LoVo (cell line): ENCODE results near the gene FFAR1.
"Not testable (repeated sequence)": the region's sequence is repeated elsewhere in the genome, so short reads cannot be mapped to it uniquely, and the experiment has no call there.

Experiments
- DNase-seq: peaks from one replicate; pipeline ENCODE4 v3.0.0-alpha.2; 2016; ENCODE audit warnings: low spot score

FFAR1 gene

GRCh38 chr19:35341565-35342225 is 6.0 kb upstream of the FFAR1 start:
- no peak for DNase-seq

GRCh38 chr19:35342430-35342829 is 5.3 kb upstream of the FFAR1 start:
- no peak for DNase-seq

DNA sequence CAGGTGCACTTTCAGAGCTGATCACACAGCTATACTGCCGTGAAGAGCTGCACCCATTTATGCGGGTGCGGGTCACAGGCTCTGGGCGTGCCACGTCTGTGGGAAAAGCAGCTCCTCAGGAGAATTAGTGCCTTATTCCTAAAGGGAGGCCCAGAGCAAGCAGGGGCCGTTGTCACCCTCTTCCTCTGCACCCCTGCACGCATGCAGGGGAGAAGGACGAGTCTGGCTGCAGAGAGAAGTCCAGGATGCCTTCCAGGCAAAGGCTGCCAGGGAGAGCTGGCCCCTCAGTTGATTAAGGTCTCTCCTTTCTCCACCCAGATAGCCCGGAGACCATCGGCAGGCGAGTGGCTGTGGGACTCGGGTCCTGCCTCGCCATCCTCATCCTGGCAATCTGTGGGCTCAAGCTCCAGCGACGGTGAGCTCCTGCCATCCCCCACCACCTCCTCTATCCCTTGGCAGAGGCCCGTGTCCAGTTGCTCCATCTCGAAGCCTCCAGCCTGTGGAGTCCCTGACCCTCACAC is 3.1 kb upstream of the FFAR1 start:
- DNase-seq: no peak

DNA sequence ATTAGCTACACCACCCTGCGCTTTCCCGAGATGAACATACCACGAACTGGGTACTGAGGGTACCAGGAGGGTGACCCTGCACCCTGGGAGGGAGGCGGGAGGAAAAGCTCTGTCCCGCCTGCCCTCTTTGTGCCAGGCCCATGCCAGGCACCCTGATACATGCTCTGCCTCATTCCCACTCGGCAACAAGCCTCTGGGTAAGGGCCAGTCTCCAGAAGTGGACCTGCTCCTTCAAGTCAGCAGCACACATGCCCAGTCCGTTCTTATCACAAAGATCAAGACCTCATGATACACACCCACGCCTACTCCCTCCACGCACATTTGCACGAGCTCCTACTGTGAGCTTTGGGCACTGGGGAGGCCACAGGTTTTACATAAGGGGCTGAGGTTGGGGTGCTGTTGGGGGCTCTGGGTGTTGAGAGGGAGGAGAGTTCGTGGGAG is 2.0 kb upstream of the FFAR1 start:
- no peak for DNase-seq

- DNase-seq: no peak
Measured at GRCh38 chr19:35346193-35347052, 1.3 kb upstream of the FFAR1 start.

DNA sequence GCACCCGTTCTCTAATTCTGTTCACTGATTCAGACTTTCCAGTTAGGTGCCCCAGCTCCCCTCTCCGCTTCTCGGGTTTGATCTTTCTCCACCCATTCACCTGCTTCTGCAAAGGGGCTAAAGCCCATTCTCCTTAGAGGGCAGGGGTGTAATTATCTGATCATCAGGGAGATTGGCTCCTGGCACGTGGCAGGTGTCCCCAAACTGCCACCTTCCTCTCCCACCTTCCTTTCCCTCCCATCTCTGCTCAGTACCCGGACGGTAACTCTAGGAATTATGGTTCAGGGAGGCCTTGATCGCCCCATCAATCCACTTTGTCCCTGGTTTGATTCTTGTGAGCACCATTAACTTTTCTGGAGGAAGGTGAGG is 212 bp downstream of the FFAR1 start:
- DNase-seq: no peak

GRCh38 chr19:35348911-35349611 is 1.4 kb downstream of the FFAR1 start:
- DNase-seq: no peak

DNA sequence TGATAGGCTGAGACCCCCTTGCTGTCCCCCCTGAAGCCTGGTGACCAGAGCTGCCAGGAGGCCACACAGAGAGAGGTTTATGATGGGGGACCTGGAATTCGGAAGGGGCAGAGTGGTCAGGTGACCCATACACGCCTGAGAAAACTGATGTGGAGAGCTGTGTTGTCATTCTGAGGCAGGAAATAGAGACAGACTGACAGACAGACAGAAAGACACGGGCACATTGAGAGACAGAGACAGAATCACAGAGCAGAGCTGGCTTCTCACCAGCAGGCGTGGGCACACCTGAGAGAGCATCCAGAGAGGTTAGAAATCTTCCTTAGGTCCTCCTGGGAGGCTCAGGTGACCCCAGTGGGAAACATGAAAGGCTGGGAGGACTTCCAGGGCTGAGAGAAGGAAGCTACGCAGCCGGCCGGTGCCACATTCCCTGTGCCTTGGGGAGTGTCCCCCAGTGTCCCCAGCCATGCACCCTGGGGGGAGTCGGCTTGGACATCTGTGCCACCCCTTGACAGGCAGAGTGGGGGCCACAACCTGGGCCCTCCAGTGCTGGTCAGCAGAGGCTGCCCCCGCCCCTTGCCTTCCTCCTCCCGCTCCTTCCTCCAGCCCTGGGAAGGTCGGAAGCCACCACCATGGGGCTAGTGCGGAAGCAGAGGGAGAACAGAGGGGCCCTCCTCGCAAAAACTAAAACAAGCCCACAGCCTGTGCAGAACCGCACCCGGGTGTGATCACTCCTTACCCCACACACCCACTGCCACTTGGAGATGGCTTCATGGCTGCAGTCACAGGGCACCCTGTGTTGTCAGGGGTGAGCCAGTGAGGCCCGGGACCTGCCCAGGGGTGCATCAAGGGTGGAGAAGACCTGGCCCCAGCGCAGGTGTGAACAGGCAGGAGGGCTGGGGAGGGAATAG is 2.2 kb downstream of the FFAR1 start:
- DNase-seq: no peak

DNA sequence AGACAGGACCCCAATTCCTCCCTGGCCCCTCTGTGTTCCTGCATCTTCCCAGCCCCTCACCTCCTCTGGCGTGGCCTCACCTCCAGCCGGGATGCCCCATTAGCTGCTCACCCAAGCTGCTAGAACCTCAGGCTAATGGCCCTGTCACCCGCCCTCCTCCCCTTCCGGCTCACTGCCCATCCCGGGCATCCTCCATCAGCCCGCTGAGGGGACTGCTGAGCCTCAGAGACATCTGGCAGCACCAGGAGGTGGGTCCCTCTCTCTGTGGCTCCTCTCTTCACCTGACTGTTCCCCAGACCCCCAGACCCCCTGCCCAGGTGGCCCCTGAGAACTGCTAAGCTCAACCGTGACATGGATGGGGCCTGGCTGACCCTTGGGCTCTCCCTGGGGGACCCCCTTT is 2.9 kb downstream of the FFAR1 start:
- no peak for DNase-seq

DNA sequence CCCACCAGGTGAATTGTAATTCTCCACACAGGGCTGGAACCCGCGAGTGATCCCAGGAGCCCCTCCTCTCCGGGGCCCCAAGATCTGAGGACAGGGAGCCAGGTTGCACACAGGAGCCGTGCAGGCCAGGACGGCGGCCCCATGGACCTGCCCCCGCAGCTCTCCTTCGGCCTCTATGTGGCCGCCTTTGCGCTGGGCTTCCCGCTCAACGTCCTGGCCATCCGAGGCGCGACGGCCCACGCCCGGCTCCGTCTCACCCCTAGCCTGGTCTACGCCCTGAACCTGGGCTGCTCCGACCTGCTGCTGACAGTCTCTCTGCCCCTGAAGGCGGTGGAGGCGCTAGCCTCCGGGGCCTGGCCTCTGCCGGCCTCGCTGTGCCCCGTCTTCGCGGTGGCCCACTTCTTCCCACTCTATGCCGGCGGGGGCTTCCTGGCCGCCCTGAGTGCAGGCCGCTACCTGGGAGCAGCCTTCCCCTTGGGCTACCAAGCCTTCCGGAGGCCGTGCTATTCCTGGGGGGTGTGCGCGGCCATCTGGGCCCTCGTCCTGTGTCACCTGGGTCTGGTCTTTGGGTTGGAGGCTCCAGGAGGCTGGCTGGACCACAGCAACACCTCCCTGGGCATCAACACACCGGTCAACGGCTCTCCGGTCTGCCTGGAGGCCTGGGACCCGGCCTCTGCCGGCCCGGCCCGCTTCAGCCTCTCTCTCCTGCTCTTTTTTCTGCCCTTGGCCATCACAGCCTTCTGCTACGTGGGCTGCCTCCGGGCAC is 3.9 kb downstream of the FFAR1 start:
- DNase-seq: no peak

- no peak for DNase-seq
Measured at GRCh38 chr19:35352177-35352447, 4.4 kb downstream of the FFAR1 start.

DNA sequence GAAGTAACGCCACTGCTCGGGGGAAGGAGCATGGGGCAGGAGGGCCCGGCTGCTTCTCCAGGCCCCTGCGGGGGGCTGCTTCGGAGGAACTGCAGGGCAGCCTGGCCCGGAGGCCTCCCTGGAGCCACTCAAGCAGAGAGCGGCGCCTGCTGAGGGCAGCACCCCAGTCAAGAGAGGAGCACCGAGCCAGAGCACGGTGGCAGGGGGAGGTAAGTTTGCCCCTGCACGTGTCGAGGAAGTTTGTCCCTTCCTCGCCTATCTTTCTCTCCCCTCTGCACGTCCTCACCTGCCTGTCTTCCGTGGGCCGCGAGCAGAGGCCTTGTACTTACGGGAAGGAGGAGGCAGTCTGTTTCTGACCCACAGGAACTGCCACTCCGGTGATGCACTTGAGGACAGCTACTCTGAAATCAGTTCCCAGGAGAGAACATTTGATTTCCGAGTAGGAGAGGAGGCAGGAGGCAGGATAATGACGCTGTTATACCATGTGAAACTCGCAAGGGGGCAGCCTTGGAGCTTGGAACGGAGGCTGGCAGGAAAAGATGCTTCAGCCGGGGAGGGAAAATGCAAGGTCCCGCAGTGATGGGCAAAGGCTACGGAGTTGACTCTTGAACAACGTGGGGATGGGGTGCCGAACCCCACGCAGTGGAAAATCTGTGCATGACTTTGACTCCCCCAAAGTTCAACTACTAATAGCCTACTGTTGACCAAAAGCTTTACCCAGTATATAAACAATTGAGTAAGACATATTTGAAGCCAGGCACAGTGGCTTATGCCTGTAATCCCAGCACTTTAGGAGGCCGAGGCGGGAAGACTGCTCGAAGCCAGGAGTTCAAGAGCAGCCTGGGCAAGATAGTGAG is 5.0 kb downstream of the FFAR1 start:
- DNase-seq: peak; percentile 66

DNA sequence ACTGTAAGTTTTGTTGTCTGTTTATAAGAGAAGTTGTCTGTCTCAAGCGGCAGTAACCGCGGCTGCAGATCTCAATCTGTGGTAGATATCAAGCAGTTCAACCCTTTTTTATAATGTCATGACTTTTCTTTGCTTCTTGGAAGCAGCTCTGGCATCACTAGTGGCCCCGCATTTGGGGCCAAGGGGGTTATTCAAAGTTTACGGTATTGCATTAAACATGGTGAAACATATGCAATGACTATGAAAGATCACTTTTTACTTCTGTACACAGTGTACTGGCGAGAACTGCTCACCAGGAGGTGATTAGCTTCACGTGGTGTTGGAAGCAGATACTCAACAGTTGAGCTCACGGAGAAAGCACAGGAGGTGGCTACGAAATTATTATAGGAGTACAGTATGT is 5.9 kb downstream of the FFAR1 start:
- no peak for DNase-seq

DNA sequence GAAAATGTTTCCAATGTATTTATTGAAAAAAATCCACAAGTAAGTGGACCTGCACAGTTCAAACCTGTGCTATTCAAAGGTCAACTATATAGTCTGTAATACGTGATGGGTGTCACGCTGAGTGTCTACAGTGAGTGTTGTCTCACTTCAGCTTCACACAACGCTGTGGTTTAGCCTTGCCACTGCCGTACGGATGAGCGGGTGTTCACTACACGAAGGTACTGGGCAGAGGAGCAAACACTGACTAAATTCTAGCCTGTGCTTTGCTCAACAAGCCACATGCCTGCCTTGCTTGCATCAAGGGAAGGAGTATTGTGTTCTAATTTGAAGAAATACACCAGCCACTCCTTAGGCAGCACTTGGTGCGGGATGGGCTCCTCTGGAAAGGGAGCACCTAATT is 7.2 kb downstream of the FFAR1 start:
- DNase-seq: no peak

DNA sequence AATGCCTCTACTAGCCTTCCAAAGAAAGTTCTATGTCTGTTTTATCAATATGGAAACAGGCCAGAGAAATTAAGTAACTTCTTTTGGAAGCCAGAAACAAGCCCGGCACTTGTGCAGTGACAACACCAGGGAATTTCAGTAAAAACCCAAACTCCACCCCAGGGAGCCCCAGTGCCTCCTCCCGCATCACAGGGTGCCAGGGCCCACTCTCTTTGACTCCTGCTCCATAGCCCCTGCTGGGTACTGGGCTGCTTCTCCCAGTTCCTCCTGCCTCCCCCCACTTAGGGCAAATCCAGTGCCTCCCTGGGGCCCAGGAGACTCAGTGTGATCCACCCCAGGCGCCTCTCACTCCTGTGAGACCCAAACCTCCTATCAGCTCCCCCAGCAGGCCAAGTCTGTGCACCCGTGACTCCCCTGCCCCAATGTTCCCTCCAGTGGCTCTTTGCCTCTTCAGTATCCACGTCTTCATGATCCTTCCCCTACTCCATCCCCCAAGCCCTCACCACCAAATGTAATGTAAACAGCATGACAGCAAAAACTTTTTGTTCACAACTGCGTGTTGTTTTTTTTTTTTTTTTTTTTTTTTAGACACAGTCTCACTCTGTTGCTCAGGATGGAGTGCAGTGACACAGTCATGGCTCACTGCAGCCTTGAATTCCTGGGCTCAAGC is 8.2 kb downstream of the FFAR1 start:
- no peak for DNase-seq

- no peak for DNase-seq
Measured at GRCh38 chr19:35357867-35358573, 10.3 kb downstream of the FFAR1 start, which contains the start of gene FFAR3. TSS of gene FFAR3 (plus strand) at chr19:35358460. CDS start at chr19:35358891, 431 bp downstream.

DNA sequence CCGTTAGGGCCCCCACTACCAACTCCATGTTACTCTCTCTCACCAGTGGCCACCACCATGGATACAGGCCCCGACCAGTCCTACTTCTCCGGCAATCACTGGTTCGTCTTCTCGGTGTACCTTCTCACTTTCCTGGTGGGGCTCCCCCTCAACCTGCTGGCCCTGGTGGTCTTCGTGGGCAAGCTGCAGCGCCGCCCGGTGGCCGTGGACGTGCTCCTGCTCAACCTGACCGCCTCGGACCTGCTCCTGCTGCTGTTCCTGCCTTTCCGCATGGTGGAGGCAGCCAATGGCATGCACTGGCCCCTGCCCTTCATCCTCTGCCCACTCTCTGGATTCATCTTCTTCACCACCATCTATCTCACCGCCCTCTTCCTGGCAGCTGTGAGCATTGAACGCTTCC is 11.1 kb downstream of the FFAR1 start:
- not testable (repeated sequence) for DNase-seq

GRCh38 chr19:35359395-35359794 is 11.7 kb downstream of the FFAR1 start:
- not testable (repeated sequence) for DNase-seq

GRCh38 chr19:35360081-35360480 is 12.4 kb downstream of the FFAR1 start:
- not testable (repeated sequence) for DNase-seq
